Astrocyte (in vitro differentiated cells and primary cell): ENCODE measurements around the gene PLXNB1. TPM values are rescaled to one million over a fixed set of nuclear protein-coding genes. Genes with fewer than 3 reads are reported as not detected.

Experiments
- DNase-seq: peaks from one replicate; pipeline ENCODE4 v3.0.0-alpha.2; 2010; ENCODE audit warnings: low read depth
- FAIRE-seq: peaks from 2 replicates; lab custom pipeline; 2011; peaks lifted over from hg19 to GRCh38; lab: Jason Lieb, UNC
- H2AFZ ChIP-seq: 2 replicates; pipeline ENCODE4 v1.6.0; 2012; ENCODE audit warnings: low read depth, low read length, inconsistent platforms
- H3K27ac ChIP-seq: 2 replicates; pipeline ENCODE4 v1.5.1; 2011; ENCODE audit warnings: low read depth, low read length, inconsistent platforms
- H3K27me3 ChIP-seq: 2 replicates; pipeline ENCODE4 v1.6.0; 2011; ENCODE audit warnings: low read length, inconsistent platforms; ENCODE audit not compliant: insufficient read depth
- H3K36me3 ChIP-seq: 2 replicates; pipeline ENCODE4 v1.5.1; 2011; ENCODE audit warnings: low read length, inconsistent platforms; ENCODE audit not compliant: insufficient read depth
- H3K4me1 ChIP-seq: 2 replicates; pipeline ENCODE4 v1.5.1; 2011; ENCODE audit warnings: low read length, inconsistent platforms; ENCODE audit not compliant: insufficient read depth
- H3K4me2 ChIP-seq: 2 replicates; pipeline ENCODE4 v1.6.0; 2012; ENCODE audit warnings: low read length, inconsistent platforms
- H3K4me3 ChIP-seq: 2 replicates; pipeline ENCODE4 v1.5.1; 2011; ENCODE audit warnings: low read depth, mild to moderate bottlenecking, low read length, inconsistent platforms; ENCODE audit not compliant: insufficient read depth
- H3K79me2 ChIP-seq: 2 replicates; pipeline ENCODE4 v1.6.0; 2012; ENCODE audit warnings: mild to moderate bottlenecking, low read length, inconsistent platforms; ENCODE audit not compliant: insufficient read depth
- H3K9ac ChIP-seq: 2 replicates; pipeline ENCODE4 v1.6.0; 2012; ENCODE audit warnings: mild to moderate bottlenecking, low read length, inconsistent platforms
- H3K9me3 ChIP-seq: 2 replicates; pipeline ENCODE4 v1.5.1; 2012; ENCODE audit warnings: low read depth, mild to moderate bottlenecking, low read length, inconsistent platforms; ENCODE audit not compliant: insufficient read depth
- H4K20me1 ChIP-seq: 2 replicates; pipeline ENCODE4 v1.6.0; 2012; ENCODE audit warnings: low read length, inconsistent platforms; ENCODE audit not compliant: insufficient read depth
- H3K27ac Mint-ChIP-seq: one replicate; pipeline ENCODE4 v1.8.0; 2021; ENCODE audit warnings: mild to moderate bottlenecking, mixed read lengths; ENCODE audit not compliant: unreplicated experiment
- H3K27me3 Mint-ChIP-seq: one replicate; pipeline ENCODE4 v1.8.0; 2021; ENCODE audit warnings: low read depth, mixed read lengths; ENCODE audit not compliant: unreplicated experiment
- H3K36me3 Mint-ChIP-seq: one replicate; pipeline ENCODE4 v1.8.0; 2021; ENCODE audit warnings: low read depth, mixed read lengths; ENCODE audit not compliant: unreplicated experiment
- H3K4me1 Mint-ChIP-seq: one replicate; pipeline ENCODE4 v1.8.0; 2021; ENCODE audit warnings: low read depth, mixed read lengths; ENCODE audit not compliant: unreplicated experiment
- H3K4me3 Mint-ChIP-seq: one replicate; pipeline ENCODE4 v1.8.0; 2021; ENCODE audit warnings: mild to moderate bottlenecking, moderate library complexity, mixed read lengths; ENCODE audit not compliant: unreplicated experiment
- H3K9me3 Mint-ChIP-seq: one replicate; pipeline ENCODE4 v1.8.0; 2021; ENCODE audit warnings: mild to moderate bottlenecking, mixed read lengths; ENCODE audit not compliant: unreplicated experiment
- CTCF ChIP-seq: IDR thresholded peaks from 2 replicates; pipeline ENCODE4 v1.5.1; 2011; ENCODE audit warnings: low read depth, mild to moderate bottlenecking, inconsistent platforms, low read length, moderate library complexity; ENCODE audit not compliant: insufficient read depth
- EZH2 ChIP-seq: IDR thresholded peaks from 2 replicates; pipeline ENCODE4 v1.6.1; 2012; ENCODE audit warnings: mild to moderate bottlenecking, low read length, inconsistent platforms; ENCODE audit not compliant: insufficient read depth
- total RNA-seq: library from RNA; stranded (reverse); gene quantifications from 2 replicates; pipeline ENCODE4 v1.2.1, GENCODE V29; 2021

The PLXNB1 gene
- total RNA-seq, 1 donor from 2014 or later, result 59.2 TPM

- Histone ChIP-seq H4K20me1 (no peaks in the 10 kb centered on the region), H3K27ac (no peak overlapping the region), H3K36me3 (no peaks in the 10 kb centered on the region), H3K9me3 (no peaks in the 10 kb centered on the region), H3K9ac (no peak overlapping the region), H3K4me2 (no peak overlapping the region), H3K4me3 (no peak overlapping the region), H3K27me3 (peaks cover 7% of the 10 kb centered on the region), H2AFZ (no peak overlapping the region), H3K79me2 (no peaks in the 10 kb centered on the region), H3K4me1 (peaks cover 8% of the 10 kb centered on the region)
- DNase-seq, result no peak
- H3K27me3 Mint-ChIP-seq, result peaks cover 13% of the 10 kb centered on the region
- H3K9me3 Mint-ChIP-seq, result no peaks in the 10 kb centered on the region
- no peak overlapping the region for H3K4me3 Mint-ChIP-seq
- no peak for FAIRE-seq
- no peak for TF ChIP-seq EZH2
- H3K4me1 Mint-ChIP-seq, result peaks cover 8% of the 10 kb centered on the region
- H3K27ac Mint-ChIP-seq, result no peak overlapping the region
- H3K36me3 Mint-ChIP-seq, result peaks cover 6% of the 10 kb centered on the region
Observed at GRCh38 chr3:48398701-48399386, 31.0 kb downstream of the PLXNB1 start.

DNA sequence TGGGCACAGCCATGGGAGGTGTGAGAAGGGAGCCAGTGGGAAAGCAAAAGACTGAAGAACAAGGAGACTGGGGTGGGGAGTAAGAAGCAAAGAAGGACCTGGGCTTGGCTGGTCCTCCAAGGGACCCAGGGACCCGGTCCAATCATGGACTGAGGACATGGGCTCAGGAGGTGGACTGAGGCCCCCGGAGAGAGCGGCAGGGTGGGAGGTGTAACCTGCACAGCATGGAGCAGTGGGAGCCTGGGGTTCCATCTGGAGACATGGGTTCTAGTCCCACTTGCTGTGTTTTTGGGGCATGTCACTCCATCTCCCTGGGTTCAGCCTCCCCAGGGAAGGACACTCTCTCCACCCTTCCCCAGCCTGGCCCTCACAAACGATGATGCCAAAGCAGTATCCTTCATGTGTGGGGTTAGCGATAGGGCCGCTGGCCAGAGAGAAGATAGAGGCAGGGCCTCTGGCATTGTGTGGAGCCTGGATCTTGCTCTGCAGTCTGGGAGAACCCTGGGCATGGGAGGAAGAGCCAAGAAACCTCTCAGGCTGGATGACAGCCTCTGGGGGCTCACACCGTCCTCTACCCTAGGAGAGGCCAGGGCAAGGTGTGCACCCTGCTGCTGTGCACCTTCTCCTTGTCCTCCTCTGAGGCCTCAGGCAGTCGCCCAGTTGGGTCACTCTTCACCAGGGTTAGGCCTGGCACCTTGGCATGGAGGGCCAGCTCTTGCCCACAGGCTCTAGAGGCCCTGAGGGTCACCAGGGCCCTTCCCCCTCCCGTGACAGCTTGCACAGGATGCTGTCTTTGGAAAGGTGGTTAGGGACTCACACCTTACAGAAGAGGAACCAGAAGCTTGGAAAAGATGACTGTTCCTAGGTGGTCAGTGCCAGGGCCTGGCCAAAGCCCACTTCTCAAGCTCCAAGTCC, 31.9 kb downstream of the PLXNB1 start:
- FAIRE-seq (no peak), DNase-seq (no peak)
- Mint-ChIP-seq H3K4me3 (no peak overlapping the region), H3K27me3 (peaks cover 13% of the 10 kb centered on the region), H3K36me3 (peaks cover under 1% of the 10 kb centered on the region), H3K4me1 (peaks cover 8% of the 10 kb centered on the region), H3K9me3 (no peaks in the 10 kb centered on the region), H3K27ac (no peak overlapping the region)
- no peak overlapping the region for H3K9ac ChIP-seq
- H2AFZ ChIP-seq, result no peak overlapping the region
- H3K4me3 ChIP-seq, result no peak overlapping the region
- no peak overlapping the region for H3K4me2 ChIP-seq
- TF ChIP-seq EZH2, result no peak
- TF ChIP-seq CTCF, result no peak
- no peaks in the 10 kb centered on the region for H3K9me3 ChIP-seq
- peaks cover 8% of the 10 kb centered on the region for H3K4me1 ChIP-seq
- no peaks in the 10 kb centered on the region for H3K36me3 ChIP-seq
- peaks cover 7% of the 10 kb centered on the region for H3K27me3 ChIP-seq
- no peak overlapping the region for H3K27ac ChIP-seq
- no peaks in the 10 kb centered on the region for H4K20me1 ChIP-seq
- no peaks in the 10 kb centered on the region for H3K79me2 ChIP-seq

GRCh38 chr3:48395714-48396113, 34.2 kb downstream of the PLXNB1 start:
- no peaks in the 10 kb centered on the region for H3K36me3 Mint-ChIP-seq
- DNase-seq, result no peak
- H3K27me3 Mint-ChIP-seq, result peaks cover 14% of the 10 kb centered on the region
- H3K27ac Mint-ChIP-seq, result no peak overlapping the region
- Histone ChIP-seq H4K20me1 (no peaks in the 10 kb centered on the region), H3K27me3 (peaks cover 7% of the 10 kb centered on the region), H3K9ac (no peak overlapping the region), H3K27ac (no peak overlapping the region), H3K9me3 (no peaks in the 10 kb centered on the region), H3K4me3 (no peak overlapping the region), H3K4me2 (no peak overlapping the region), H3K79me2 (no peaks in the 10 kb centered on the region), H3K36me3 (no peaks in the 10 kb centered on the region), H3K4me1 (no peaks in the 10 kb centered on the region), H2AFZ (no peak overlapping the region)
- TF ChIP-seq CTCF (no peak), EZH2 (no peak)
- H3K9me3 Mint-ChIP-seq, result no peaks in the 10 kb centered on the region
- FAIRE-seq, result no peak
- no peak overlapping the region for H3K4me3 Mint-ChIP-seq
- H3K4me1 Mint-ChIP-seq, result no peaks in the 10 kb centered on the region
